HL-60 (cell line): Measurements from ENCODE around the gene ADM2.

Experiments used
- DNase-seq, 2 experiments: peaks; one replicate each; pipeline ENCODE4 v3.0.0-alpha.2; 2010 to 2020; ENCODE audit warnings: low read depth in 1 of 2, low spot score in 1 of 2
- H3K27ac ChIP-seq: fragments of 250-450 bp; sonication (Bioruptor Pico); replicated peaks from 2 replicates; pipeline ENCODE4 v1.5.1; 2020; ENCODE audit warnings: mild to moderate bottlenecking, moderate library complexity
- H3K27me3 ChIP-seq: fragments of 250-450 bp; sonication (Bioruptor Pico); 2 replicates; pipeline ENCODE4 v1.5.1; 2021; ENCODE audit warnings: mild to moderate bottlenecking, moderate library complexity; ENCODE audit not compliant: insufficient read depth, poor library complexity, severe bottlenecking
- H3K4me3 ChIP-seq: replicated peaks from 2 replicates; pipeline ENCODE4 v1.5.1; 2011; ENCODE audit warnings: mild to moderate bottlenecking, control low read depth, low read length; ENCODE audit not compliant: insufficient read depth
- CTCF ChIP-seq: IDR thresholded peaks from one replicate; pipeline ENCODE4 v1.5.1; 2011; ENCODE audit warnings: low read length, control low read depth, inconsistent platforms; ENCODE audit not compliant: insufficient read depth
- GABPA ChIP-seq: IDR thresholded peaks from 2 replicates; pipeline ENCODE4 v1.6.1; 2012; ENCODE audit warnings: low read depth
- POLR2AphosphoS5 ChIP-seq: IDR thresholded peaks from 2 replicates; pipeline ENCODE4 v1.6.1; 2012; ENCODE audit warnings: low read depth
- SPI1 ChIP-seq: IDR thresholded peaks from 2 replicates; pipeline ENCODE4 v1.6.1; 2012; ENCODE audit warnings: low read depth, mild to moderate bottlenecking, borderline replicate concordance
- TF ChIP-seq, protein P1 (sequence below): IDR thresholded peaks from 2 replicates; pipeline ENCODE4 v1.6.1; 2012; ENCODE audit warnings: low read depth; ENCODE audit not compliant: insufficient replicate concordance

ADM2 gene

DNA sequence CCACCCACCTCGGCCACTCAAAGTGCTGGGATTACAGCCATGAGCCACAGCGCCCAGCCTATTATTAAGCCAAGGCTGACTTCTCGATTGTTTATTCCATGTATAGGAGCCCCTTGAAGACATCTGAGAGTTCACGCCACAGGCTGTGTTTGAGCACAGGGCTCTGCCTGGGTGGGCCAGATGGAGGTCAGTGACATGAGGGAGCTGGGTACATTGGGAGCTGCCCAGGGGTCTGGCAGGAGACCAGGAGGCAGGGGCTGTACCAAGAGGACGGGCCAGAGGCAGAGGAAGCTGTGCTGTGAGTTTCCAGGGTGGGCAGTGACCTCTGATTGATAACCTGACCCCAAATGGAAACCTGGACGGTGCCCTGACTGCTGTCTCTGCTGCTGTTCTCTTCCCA, 20.8 kb downstream of the ADM2 start:
- Histone ChIP-seq H3K4me3 (no peak overlapping the region), H3K27ac (no peak overlapping the region), H3K27me3 (no peaks in the 10 kb centered on the region)
- DNase-seq = no peak
- TF ChIP-seq SPI1 (no peak), GABPA (no peak), CTCF (no peak)
- TF ChIP-seq, protein P1, sequence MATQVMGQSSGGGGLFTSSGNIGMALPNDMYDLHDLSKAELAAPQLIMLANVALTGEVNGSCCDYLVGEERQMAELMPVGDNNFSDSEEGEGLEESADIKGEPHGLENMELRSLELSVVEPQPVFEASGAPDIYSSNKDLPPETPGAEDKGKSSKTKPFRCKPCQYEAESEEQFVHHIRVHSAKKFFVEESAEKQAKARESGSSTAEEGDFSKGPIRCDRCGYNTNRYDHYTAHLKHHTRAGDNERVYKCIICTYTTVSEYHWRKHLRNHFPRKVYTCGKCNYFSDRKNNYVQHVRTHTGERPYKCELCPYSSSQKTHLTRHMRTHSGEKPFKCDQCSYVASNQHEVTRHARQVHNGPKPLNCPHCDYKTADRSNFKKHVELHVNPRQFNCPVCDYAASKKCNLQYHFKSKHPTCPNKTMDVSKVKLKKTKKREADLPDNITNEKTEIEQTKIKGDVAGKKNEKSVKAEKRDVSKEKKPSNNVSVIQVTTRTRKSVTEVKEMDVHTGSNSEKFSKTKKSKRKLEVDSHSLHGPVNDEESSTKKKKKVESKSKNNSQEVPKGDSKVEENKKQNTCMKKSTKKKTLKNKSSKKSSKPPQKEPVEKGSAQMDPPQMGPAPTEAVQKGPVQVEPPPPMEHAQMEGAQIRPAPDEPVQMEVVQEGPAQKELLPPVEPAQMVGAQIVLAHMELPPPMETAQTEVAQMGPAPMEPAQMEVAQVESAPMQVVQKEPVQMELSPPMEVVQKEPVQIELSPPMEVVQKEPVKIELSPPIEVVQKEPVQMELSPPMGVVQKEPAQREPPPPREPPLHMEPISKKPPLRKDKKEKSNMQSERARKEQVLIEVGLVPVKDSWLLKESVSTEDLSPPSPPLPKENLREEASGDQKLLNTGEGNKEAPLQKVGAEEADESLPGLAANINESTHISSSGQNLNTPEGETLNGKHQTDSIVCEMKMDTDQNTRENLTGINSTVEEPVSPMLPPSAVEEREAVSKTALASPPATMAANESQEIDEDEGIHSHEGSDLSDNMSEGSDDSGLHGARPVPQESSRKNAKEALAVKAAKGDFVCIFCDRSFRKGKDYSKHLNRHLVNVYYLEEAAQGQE = no peak

GRCh38 chr22:50502628-50503474, 21.5 kb downstream of the ADM2 start:
- no peak overlapping the region for H3K27ac ChIP-seq

GRCh38 chr22:50503475-50504145, 22.3 kb downstream of the ADM2 start:
- Histone ChIP-seq H3K27me3 (no peaks in the 10 kb centered on the region), H3K4me3 (no peak overlapping the region), H3K27ac (no peak overlapping the region)
- TF ChIP-seq POLR2AphosphoS5 (no peak), CTCF (no peak), SPI1 (no peak), GABPA (no peak)
- TF ChIP-seq, protein P1 = no peak
- no peak for DNase-seq

More at GRCh38 chr22:50502628-50503474, 21.5 kb downstream of the ADM2 start:
- no peaks in the 10 kb centered on the region for H3K27me3 ChIP-seq
- no peak for DNase-seq
- H3K4me3 ChIP-seq = no peak overlapping the region
- TF ChIP-seq POLR2AphosphoS5 (no peak), SPI1 (no peak)

DNA sequence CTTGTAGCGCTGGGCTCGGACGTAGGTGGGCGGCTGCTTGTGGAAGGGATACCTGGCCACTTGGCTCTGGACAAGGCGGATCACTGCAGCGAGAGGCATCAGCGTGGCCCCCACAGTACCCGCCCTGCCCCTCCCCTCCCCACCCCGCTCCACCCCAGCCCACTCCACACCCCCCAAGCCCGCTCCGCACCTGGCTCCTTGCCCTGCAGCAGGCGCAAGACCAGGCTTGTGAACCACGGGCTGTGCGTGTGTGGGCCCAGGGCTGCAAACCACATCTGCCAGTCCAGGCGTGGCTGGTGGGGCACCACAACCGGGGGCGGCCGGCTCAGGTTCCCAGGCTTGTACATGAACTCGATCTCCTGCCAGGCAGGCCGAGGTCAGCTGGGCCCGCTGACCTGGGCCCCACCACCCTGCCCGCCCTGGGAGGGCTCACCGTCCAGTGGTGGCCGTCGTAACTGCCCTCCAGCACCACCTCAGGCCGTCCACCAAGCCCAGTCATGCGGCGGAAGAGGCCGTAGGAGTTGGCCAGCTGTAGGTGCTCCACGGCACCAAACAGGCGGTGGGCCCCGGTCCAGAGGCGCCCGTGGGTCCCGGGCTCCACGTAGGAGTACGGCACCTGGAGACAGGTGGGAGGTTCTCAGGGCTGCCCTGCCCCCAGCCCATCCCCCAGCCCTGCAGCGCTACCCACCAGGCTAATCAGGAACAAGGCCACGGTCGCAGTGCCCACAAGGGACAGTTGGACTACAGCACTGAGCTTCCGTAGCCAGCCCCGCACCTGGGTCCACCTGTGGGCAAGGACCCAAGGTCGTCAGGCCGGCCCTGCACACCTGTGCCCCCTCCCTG, 23.2 kb downstream of the ADM2 start:
- no peak for DNase-seq
- Histone ChIP-seq H3K4me3 (no peak overlapping the region), H3K27me3 (no peaks in the 10 kb centered on the region), H3K27ac (no peak overlapping the region)
- TF ChIP-seq CTCF (no peak), GABPA (no peak), POLR2AphosphoS5 (no peak), SPI1 (no peak)
- TF ChIP-seq, protein P1 = no peak
